NCI-H146 (cell line): ENCODE data around the gene PDXDC1.
"Not testable (repeated sequence)": the region's sequence is repeated elsewhere in the genome, so short reads cannot be mapped to it uniquely, and the experiment has no call there.

Experiments used
- DNase-seq: peaks from one replicate; lab custom pipeline; 2025; lab: John Stamatoyannopoulos, UW

PDXDC1 gene

DNA sequence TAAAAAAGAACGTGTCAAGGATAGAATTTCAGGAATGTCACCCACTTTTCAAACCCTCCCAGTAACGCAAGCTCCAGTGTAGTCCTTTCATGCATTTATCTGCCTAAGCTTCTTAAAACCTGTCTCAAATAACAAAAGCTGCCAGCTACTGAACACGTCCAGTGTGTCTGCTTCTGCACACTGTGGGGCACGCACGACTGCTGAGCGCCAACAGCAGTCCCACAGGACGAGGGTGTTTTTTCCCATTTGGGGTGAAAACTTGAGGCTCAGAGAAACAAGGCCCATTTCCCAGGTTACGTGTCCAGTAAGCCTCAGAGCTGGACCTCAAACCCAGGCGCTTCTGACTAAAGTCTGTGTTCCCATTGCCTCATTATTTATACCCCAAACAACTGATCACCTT lies 63.9 kb downstream of the PDXDC1 start:
- no peak for DNase-seq

DNA sequence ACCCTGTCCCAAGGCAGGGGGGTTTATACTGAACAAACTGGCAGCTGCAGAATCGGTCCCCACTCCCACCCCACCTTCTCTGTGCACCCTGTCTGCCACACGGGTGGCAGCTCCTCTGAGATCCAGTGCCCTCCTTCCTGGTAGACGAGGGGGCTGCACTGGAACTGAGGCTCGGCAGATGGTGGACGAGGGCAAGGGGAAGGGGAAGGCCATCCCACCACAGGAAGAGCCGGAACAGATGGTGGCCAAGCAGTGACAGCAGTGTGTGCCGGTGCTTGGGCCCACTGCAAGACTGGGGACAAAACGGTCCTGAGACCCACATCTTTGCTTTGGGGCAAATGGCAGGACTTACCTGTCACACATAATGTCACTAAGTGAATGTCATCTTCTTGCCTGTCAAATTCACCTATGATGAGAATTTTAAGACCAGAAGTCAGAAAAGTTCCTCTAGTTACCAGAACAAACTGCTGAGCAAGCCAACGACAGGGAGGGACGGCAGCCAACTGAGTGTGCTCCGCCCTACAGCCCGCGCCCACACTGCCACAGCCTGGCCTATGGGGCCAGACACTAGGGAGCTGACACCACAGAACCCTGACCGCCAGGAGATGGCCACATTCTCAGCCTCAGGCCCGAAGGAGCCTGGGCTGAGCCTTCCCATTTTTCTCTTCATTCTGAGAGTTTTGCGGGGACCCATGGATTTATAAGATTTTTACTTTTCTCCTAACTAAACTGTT lies 66.6 kb downstream of the PDXDC1 start:
- no peak for DNase-seq

DNA sequence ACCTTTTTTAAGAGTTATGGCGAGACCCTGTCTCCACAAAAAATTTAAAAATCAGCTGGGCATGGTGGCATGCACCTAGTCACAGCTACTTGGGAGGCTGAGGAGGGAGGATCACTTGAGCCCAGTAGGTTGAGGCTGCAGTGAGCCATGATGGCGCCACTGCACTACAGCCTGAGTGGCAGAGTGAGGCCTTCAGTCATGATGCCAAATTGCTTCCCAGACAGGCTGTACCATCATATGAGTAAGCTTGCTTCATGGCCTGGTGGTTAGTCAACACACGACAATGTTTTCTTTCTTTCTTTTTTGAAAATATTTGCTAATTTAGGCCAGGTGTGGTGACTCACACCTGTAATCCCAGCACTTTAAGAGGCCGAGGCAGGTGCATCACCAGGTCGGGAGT lies 68.5 kb downstream of the PDXDC1 start:
- no peak for DNase-seq

DNA sequence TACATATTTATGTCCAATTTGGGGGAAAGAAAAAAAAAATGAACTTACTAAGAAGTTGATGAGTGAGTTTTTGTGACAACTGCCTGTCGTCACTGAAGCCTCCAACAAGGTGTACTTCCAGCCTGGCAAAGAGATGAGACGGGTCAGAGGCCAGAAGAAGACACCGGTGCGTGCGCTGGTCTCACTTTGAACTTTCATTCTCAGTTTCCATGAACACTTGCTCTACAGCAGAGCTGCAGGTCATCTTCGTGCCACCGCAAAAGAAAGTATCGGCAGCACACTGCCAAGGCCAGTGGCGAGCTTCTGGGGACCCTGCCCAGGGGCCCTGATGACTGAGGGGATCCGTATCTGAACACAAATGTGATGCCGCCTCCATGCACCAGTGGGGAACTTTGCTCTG lies 69.5 kb downstream of the PDXDC1 start:
- DNase-seq, result no peak

DNA sequence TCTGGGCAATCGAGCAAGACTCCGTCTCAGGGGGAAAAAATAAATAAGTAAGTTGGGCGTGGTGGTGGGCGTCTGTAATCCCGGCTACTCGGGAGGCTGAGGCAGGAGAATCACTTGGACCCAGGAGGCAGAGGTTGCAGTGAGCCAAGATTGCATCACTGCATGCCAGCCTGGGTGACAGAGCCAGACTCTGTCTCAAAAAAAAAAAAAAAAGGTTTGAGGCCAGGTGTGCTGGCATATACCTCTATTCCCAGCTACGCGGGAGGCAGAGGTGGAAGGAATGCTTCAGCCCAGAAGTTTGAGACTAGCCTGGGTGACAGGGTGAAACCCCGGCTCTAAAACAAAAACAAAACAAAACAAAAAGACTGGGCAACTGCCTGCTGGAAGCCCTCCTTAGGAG lies 70.4 kb downstream of the PDXDC1 start:
- DNase-seq, result not testable (repeated sequence)

DNA sequence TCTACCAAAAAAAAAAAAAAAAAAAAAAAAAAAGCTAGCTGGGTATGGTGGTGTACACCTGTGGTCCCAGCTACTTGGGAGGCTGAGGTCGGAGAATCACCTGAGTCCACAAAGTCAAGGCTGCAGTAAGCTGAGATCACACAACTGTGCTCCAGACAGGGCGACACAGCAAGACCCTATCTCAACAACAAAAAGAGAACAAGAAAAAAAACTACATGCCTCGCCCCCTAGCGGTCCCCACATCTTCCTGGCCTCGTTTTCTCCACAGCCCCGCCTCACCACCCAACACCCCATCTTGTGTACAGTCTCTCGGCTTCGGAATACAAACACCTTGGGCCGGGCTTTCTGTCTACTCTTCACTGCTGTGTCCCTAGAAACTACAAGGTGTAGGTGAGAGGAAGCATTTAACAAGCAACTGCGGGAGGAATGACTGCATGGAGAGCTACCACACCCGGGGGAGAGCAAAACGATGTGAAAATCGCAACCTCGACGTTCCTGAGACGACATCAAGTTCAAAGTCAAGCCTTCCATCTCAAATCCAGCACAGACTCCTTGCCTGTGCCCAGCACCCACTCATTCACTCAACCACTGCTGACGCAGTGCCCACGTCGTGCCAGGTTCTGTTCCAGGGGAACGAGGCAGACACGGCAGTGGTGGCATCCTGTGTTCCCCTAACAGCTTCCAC lies 72.0 kb downstream of the PDXDC1 start:
- DNase-seq, result no peak

DNA sequence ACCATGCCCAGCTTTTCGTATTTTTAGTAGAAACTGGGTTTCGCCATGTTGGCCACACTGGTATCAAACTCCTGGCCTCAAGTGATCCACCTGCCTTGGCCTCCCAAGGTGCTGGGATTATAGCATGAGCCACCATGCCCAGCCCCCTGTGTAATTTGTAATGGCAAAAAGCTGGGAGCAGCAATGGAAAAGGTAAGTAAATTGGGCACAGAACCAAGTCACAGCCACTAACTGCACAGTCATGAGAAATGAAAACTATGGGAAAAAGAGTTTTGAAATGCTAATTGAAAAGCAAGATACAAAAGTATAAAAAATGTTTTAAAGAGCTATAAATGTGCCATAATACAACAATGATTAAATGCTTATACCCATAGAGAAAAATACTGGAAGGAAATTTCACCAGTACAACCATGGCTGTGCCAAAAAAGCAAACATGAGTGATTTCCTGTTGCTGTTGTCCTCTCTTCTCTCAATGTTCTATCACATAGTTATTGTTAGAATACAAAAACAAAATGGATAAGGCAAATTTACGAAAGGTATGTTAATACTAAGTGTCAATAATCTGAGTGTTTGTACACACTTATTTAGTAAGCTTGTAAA lies 74.9 kb downstream of the PDXDC1 start:
- DNase-seq, result no peak

DNA sequence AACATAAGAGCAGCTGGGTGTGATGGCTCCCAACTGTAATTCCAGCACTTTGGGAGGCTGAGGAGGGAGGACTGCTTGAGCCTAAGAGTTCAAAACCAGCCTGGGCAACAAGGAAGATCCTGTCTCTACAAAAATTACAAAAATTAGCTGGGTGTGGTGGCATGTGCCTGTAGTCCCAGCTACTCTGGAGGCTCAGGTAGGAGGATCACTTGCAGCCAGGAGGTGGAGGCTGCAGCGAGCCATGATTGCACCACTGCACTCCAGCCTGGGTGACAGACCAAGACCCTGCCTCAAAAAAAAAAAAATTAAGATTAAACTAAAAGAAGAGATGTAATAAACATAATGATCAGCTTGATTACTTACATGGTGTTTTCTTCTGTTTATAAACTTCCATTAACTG lies 75.6 kb downstream of the PDXDC1 start:
- DNase-seq, result not testable (repeated sequence)

DNA sequence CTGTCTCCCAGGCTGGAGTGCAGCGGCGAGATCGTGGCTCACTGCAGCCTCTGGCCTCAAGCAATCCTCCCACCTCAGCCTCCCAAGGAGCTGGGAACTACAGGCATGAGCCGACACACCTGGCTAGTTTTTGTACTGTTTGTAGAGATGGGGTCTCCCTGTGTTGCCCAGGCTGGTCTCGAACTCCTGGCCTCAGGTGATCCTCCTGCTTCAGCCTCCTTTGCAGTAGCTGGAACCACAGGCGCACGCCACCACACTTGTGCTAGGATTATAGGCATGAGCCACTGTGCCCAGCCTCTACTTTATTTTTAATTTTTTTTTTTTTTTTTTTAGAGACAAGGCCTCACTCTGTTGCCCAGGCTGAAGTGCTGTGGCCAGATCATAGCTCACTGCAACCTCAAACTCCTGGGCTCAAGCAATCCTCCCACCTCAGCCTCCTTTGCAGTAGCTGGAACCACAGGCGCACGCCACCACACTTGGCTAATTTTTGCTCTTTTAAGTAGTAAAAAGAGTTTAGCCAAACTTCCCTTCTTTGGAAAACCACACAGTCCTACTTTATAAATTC lies 76.6 kb downstream of the PDXDC1 start:
- no peak for DNase-seq

DNA sequence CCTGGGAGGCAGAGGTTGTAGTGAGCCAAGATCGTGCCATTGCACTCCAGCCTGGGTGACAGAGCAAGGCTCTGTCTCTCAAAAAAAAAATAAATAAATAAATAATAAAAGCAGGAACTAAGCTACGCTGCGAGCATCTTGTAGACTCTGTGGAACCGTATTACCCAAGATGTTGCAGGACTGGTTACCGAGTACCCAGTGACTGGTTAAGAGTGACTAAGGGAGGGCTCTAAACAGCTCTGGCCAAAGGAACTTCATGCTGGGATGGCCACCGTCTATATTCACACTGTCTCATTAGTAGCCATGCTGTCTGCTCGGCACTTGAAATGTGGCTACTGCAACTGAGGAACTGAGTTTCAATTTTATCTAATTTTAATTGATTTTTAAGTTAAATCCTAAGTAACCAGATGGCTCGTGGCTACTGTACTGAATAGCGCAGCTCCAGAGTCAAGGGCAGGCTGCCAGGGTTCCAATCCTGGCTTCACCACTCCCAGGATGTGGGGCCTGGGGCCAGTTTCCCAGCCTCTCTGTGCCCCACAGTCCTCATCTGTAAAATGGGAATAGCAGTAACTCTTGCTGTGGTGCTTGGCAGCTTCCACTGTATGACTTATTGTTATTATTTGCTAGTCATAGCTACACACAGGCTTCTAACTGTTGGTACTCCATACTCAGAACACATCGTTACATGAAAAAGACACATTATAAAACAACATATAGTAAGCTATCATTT lies 78.1 kb downstream of the PDXDC1 start:
- DNase-seq, result no peak

DNA sequence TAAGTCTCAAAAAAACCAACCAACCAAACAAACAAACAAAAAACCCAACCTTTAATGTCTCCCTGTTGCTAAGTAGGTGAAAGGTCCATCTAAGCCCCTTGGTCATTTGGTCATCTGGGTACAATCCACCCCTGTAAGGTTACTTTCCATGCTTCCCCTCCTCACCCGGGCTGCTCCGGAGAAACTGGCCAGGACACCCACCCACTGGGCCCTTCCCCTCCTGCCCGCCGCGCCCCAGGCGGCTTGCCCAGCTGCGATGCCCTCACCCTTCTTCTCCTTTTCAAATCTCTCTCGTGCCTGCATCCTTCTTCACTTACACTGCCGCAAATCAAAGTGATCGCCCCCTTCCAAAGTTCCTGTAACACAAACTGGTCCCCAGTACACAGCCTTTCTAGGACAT lies 79.1 kb downstream of the PDXDC1 start:
- DNase-seq, result no peak

DNA sequence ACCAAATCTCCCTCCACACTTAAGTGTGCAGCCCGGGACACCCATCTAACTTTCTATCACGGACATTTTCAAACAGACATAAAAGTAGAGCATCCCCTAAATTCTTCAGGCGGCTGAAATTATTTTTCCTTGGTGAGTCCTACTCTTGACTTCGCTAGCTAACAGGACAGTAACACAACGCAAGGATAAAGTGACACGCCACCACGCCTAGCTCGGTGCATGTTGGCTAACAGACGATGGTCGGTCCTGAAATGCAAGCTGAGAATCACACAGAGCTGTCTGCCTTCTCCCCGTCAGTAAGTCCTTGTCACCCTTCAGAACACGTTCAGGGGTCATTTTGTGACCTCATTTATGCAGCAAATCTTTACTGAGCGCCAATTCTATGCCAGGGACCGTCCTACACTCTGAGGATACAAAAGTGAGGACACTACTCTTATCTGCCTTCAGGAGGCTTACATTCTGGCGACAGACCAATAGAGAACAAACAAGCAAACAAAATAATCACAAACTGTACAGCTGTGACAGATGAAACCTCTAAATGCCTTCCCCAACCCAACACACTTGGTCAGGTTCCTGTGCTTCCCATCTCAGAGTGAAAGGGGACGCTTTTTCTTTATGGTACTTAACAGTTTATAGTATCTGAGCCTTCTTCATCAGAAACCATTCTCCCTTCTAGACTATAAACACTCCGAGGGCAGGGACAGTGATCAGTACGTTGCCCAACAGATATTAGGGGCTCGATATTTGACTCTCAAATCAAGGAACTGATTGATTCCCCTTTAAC lies 79.7 kb downstream of the PDXDC1 start:
- no peak for DNase-seq

DNA sequence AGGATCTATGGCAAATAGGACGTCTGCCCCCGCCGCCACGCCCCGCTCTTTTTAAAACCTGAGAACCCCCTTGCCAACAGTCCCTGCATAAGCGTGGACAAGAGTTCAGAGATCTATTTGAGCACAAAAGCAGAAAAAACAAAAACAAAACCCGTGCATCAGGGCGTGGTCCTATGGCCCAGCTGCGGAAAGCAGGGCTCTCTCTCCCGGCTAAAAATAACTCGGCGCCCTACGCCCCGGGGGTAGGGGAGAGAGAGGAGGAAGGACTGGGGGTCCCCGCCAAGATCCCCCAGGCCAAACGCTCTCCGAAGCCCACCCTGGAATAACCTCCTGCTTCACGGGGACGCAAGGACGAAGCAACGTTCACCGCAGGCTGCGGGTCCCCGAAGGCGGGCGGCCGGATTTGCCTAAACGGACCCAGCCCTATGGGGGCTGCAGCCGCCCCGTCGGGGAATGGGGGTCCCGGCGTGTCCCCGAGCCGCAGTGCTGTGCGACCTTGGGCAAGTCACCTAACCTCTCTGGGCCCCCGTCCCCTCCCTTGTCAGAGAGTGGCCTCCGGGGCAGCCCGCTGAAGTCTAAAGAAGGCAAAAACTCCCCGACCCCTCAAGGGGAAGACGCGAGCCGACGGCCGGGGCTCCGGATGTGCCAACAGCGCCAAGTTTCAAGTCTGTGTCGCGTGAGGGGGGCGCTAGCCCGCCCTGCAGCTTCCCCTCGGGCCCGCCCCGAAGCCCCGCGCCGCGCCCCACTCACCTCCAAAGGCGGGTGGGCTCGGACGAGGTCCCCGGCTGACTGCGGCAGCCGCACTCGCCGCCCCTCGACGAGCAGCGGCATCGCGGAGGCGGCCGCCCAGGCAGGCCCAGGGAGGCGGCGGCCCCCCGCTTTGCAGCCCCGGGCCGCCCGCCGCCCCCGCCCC lies 80.6 kb downstream of the PDXDC1 start:
- no peak for DNase-seq

DNA sequence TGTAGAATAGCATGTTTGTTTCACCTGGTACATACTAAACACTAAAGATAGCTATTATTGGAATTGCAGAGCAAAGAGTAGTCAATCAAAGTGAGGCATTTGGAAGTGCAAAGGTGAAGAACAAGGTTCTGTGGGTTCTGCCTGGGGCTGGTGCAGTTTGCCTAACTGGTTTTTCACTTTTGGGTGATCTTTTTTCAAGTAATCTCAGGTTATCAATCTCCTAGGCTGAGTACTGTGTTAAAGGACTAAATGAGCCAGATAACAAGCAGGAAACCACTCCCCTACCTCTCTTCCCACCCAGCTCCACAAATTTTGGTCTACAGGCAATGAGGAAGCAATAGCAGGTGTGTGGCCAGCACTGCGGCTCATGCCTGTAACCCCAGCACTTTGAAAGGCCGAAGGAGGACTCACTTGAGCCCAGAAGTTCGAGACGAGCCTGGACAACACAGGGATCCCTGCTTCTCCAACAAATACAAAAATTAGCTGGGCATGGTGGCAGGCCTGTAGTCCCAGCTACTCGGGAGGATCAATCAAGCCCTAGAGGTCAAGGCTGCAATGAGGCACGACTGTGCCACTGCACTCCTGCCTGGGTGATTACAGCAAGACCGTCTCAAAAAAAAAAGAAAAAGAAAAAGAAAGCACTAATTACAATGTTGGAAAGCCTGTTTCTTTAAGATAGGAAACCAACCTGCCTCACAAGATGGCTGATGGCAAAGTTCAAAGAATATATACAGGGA lies 83.0 kb downstream of the PDXDC1 start:
- no peak for DNase-seq

DNA sequence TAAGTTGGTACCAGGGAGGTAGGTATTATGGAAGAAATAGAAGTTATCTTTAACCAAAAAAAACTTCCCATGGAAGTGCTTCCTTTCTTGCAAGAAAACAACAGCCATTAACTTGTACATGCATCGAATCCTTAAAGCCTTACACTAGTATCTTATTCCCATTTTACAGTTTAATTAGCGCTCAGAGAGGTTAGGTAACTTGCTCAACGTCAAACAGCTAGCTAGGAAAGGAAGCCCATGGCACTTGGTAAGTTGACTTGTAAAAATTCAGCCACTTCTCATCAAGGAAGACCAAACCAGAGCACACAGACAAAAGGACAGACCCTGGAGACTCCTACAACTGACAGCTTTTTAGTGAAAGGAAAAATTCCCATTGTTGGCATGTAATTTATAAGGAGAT lies 84.5 kb downstream of the PDXDC1 start:
- no peak for DNase-seq

DNA sequence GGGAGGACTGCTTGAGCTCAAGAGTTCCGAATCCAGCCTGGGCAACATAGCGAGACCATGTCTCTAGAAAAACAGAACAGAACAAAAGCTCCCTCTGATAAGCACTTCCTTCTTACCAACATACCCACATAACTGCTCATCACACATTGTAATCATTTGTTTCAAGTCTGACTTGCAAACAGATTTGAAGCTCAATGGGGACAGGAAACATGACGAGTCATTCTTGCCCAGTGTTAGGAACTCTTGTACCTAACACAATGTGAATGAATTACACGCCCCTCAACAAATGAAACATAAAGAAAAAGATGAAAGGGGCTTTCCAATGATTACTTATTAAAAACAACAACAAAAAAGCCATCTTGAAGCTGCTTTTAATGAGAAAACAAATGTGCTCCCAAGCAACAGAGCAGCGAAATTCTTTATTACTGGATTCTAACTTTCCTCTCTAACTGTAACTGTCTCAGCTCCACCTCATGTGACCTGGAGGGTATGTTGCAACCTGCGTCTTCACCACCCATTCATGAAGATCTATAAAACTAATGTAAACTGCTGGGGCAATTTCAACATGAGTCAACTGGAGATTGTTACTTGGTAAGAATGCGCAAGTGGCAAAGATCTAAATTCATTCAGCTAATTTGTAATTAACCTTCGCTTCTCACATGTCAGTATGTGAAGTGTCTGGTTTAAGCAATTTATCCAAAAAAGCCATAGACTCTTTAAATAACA lies 87.4 kb downstream of the PDXDC1 start:
- DNase-seq, result not testable (repeated sequence)

DNA sequence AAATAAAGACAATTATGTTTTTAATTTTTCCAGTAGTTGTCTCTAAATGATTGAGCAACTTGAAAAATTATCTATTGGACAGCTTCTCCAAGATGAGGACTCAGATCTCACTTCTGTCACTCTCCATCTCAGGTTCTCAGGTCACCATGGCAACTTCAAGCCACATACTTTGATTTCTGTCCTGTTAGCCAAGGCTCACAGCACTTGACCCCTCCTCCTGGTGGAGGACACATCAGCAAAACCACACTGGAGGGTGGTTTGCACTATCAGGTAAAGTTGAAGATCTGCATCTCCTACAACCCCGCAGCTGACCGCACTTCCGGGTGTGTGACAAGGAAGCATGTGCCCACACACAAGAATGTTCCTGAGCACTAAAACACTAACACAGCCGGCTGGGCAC lies 91.1 kb downstream of the PDXDC1 start:
- DNase-seq, result not testable (repeated sequence)

DNA sequence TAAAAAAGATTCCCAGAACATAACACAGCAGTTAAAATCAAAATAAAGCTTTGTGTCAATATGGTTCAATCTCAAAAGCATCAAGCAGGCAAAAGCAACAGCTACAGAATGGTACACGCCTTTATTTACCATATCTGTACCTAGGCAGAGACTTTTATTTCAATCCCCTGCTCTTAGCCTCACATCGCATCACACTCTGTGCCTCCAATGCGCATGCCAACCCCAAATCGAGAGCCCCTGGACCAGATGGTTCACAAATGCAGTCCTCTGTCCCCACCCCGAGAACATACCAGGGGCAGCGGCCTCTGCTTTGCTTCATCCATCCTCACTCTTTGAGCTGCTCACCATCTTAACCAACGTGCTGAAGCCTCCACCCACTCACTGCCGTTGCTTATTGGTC lies 91.9 kb downstream of the PDXDC1 start:
- DNase-seq, result not testable (repeated sequence)

DNA sequence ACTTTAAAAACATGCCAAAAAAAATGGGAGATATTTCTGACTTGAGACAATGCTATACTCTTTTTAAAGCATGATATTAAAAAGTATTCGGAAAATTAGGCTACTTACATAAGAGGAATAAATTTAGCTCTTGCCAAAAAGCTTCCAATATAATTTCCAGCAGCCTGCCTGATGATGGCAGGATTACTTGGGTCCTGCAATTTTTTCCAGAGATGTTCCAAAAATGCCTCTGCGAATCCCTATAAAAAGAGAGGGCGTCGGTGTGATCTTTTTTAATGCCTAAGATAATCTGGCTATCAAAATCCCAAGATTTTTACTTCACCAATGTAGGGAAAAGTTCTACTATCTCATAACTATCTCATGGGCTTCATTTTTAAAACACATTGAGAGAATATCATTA lies 96.2 kb downstream of the PDXDC1 start:
- DNase-seq, result not testable (repeated sequence)
